Upper lobe of left lung (tissue), 6 donors: ENCODE results near the gene RNASEH2B. TPM values are rescaled to one million over a fixed set of nuclear protein-coding genes. Genes with fewer than 3 reads are reported as not detected.

Experiments used
- ATAC-seq, 2 donors: fragments of 200-7000 bp; cut with Tn5 transposase; one replicate each; pipeline ENCODE4 v1.9.1; 2022; ENCODE audit warnings: mild to moderate bottlenecking in 2 of 2, moderate library complexity in 2 of 2; ENCODE audit not compliant: low FRiP score in 2 of 2
- DNase-seq, 2 donors: peaks; one replicate each; pipeline ENCODE4 v3.0.0-alpha.2; 2019 to 2020
- H3K27ac ChIP-seq, 4 donors: fragments of 200-600 bp; sonication (generic); one replicate each; pipeline ENCODE4 v1.5.1; 2016 to 2019
- H3K27me3 ChIP-seq, 4 donors: fragments of 200-600 bp; sonication (generic); one replicate each; pipeline ENCODE4 v1.5.1; 2017 to 2019
- H3K36me3 ChIP-seq, 4 donors: fragments of 200-600 bp; sonication (generic); one replicate each; pipeline ENCODE4 v1.5.1; 2016 to 2019
- H3K4me1 ChIP-seq, 4 donors: fragments of 200-600 bp; sonication (generic); one replicate each; pipeline ENCODE4 v1.5.1; 2018 to 2019
- H3K4me3 ChIP-seq, 4 donors: fragments of 200-600 bp; sonication (generic); one replicate each; pipeline ENCODE4 v1.5.1; 2017 to 2019; ENCODE audit warnings: mild to moderate bottlenecking in 2 of 4, moderate library complexity in 1 of 4
- H3K9me3 ChIP-seq, 4 donors: fragments of 200-600 bp; sonication (generic); one replicate each; pipeline ENCODE4 v1.5.1; 2018 to 2019
- CTCF ChIP-seq, 6 experiments: fragments of 450-650 bp in 4 of 6; fragments of 200-600 bp in 2 of 6; sonication (generic) in 2 of 6; IDR thresholded peaks; one replicate each; pipeline ENCODE4 v1.5.1; 2016 to 2019; ENCODE audit warnings: antibody characterized with exemption in 6 of 6
- EP300 ChIP-seq, 4 donors: sonication (generic); formaldehyde crosslinking; IDR thresholded peaks; one replicate each; pipeline ENCODE4 v1.5.1; 2017; ENCODE audit warnings: antibody characterized with exemption in 4 of 4, control low read depth in 2 of 4
- POLR2A ChIP-seq, 4 donors: fragments of 450-650 bp; IDR thresholded peaks; one replicate each; pipeline ENCODE4 v1.5.1; 2016 to 2017; ENCODE audit warnings: antibody characterized with exemption in 4 of 4, mild to moderate bottlenecking in 2 of 4
- POLR2AphosphoS5 ChIP-seq, 2 donors: sonication (generic); formaldehyde crosslinking; IDR thresholded peaks; one replicate each; pipeline ENCODE4 v1.5.1; 2017; ENCODE audit warnings: antibody characterized with exemption in 2 of 2
- WGBS, 2 donors: methylation state at CpG; one replicate each; pipeline ENCODE4 v1.1.5; 2017 to 2018; 5-methylcytosine and 5-hydroxymethylcytosine counted together
- total RNA-seq, 6 donors: library from RNA; depleted of rRNA in 4 of 6; stranded (reverse); fragments of >200 nt in 4 of 6; gene quantifications; one replicate each; pipeline versions ENCODE4 v1.1.0 to v1.2.1, GENCODE V29; 2016 to 2021
- donor health status: DM: no; HTN: no; CAD: no; lungs with moderate emphysema.
- donor health status: DM: no; HTN: yes; CAD: no; lungs with severe emphysema.

RNASEH2B gene
- total RNA-seq, 6 donors from 2014 or later, result 22.1 to 60.5 (median 38.8) TPM

GRCh38 chr13:51004918-51005460, 95.4 kb downstream of the RNASEH2B start:
- Histone ChIP-seq H3K27me3 (no peaks in the 10 kb centered on the region), H3K4me3 (no peak overlapping the region), H3K9me3 (no peaks in the 10 kb centered on the region), H3K36me3 (no peaks in the 10 kb centered on the region), H3K4me1 (no peaks in the 10 kb centered on the region), H3K27ac (no peak overlapping the region)
- no peak for DNase-seq
- TF ChIP-seq POLR2A (IDR thresholded peaks at IDR 0.05) (no peak), POLR2AphosphoS5 (IDR thresholded peaks at IDR 0.05) (no peak), EP300 (IDR thresholded peaks at IDR 0.05) (no peak), CTCF (IDR thresholded peaks at IDR 0.05) (no peak)
- no peak for ATAC-seq
- 65 to 72% methylated on average over 3 of the region's 3 CpGs for WGBS, 2 donors

- H3K27ac ChIP-seq, result no peak overlapping the region
- TF ChIP-seq CTCF (IDR thresholded peaks at IDR 0.05), result no peak
- no peak for TF ChIP-seq POLR2A (IDR thresholded peaks at IDR 0.05)
- no peak for TF ChIP-seq POLR2AphosphoS5 (IDR thresholded peaks at IDR 0.05)
- TF ChIP-seq EP300 (IDR thresholded peaks at IDR 0.05), result no peak
- no peaks in the 10 kb centered on the region for H3K36me3 ChIP-seq
- no peaks in the 10 kb centered on the region for H3K4me1 ChIP-seq
- no peaks in the 10 kb centered on the region for H3K27me3 ChIP-seq
- ATAC-seq, result no peak
- H3K9me3 ChIP-seq, result no peaks in the 10 kb centered on the region
- 64 to 83% methylated on average over 4 of the region's 4 CpGs for WGBS, 2 donors
- no peak for DNase-seq
- H3K4me3 ChIP-seq, result no peak overlapping the region
Measured at GRCh38 chr13:51005566-51005965, 96.0 kb downstream of the RNASEH2B start.

Other genes starting within 250 kb of the RNASEH2B start
- 1 to 10 TPM in 2 of 6 donors, under 1 TPM in 3, not detected in 1; 0.39 to 3.0 (median 0.77) TPM for gene DLEU7, start 66.1 kb upstream of the RNASEH2B start, total RNA-seq
- gene C13orf42, start 201.5 kb downstream of the RNASEH2B start, total RNA-seq, result not detected